HepG2 (cell line): ENCODE results near the gene CLIC1. TPM values are rescaled to one million over a fixed set of nuclear protein-coding genes. Genes with fewer than 3 reads are reported as not detected.

Experiments used
- ADNP ChIP-seq: sonication (generic); formaldehyde crosslinking; IDR thresholded peaks from 2 replicates; pipeline ENCODE4 v1.4.0; 2020; ENCODE audit warnings: missing genetic modification reagents
- ASH2L ChIP-seq: fragments of 300-600, 200-600 bp; sonication (generic); IDR thresholded peaks from 2 replicates; pipeline ENCODE4 v1.7.0; 2017; ENCODE audit warnings: low read depth, mild to moderate bottlenecking, moderate library complexity, mixed read lengths, low read length; ENCODE audit not compliant: insufficient read length
- HNF4G ChIP-seq, 2 experiments: sonication (generic) in 1 of 2; formaldehyde crosslinking in 1 of 2; IDR thresholded peaks; 2 replicates each; pipeline versions ENCODE4 v1.4.0 to v1.6.1; 2011 to 2020; ENCODE audit warnings: borderline replicate concordance in 2 of 2, low read depth in 2 of 2, mild to moderate bottlenecking in 2 of 2, low read length in 1 of 2, missing genetic modification reagents in 1 of 2, moderate library complexity in 1 of 2
- NCOR1 ChIP-seq: fragments of 200-600 bp; sonication (generic); IDR thresholded peaks from 2 replicates; pipeline ENCODE4 v1.7.0; 2017; ENCODE audit warnings: antibody characterized with exemption, low read length, borderline replicate concordance
- PHB2 ChIP-seq: fragments of 450-650 bp; IDR thresholded peaks from 2 replicates; pipeline ENCODE4 v1.6.1; 2018; ENCODE audit not compliant: partially characterized antibody
- PHF8 ChIP-seq: sonication (generic); formaldehyde crosslinking; IDR thresholded peaks from 2 replicates; pipeline ENCODE4 v1.5.0; 2020; ENCODE audit warnings: missing genetic modification reagents
- ZNF333 ChIP-seq: sonication (generic); formaldehyde crosslinking; IDR thresholded peaks from 2 replicates; pipeline ENCODE4 v1.4.0; 2020; ENCODE audit warnings: mild to moderate bottlenecking, missing genetic modification reagents, borderline replicate concordance
- ZNF501 ChIP-seq: sonication (generic); formaldehyde crosslinking; IDR thresholded peaks from 2 replicates; pipeline ENCODE4 v1.5.1; 2020; ENCODE audit warnings: mild to moderate bottlenecking, moderate library complexity, missing genetic modification reagents
- ZNF510 ChIP-seq: sonication (generic); formaldehyde crosslinking; IDR thresholded peaks from 2 replicates; pipeline ENCODE4 v1.4.0; 2020; ENCODE audit warnings: low read depth, mild to moderate bottlenecking, missing genetic modification reagents
- ZNF615 ChIP-seq: sonication (generic); formaldehyde crosslinking; IDR thresholded peaks from 2 replicates; pipeline ENCODE4 v1.5.0; 2020; ENCODE audit warnings: mild to moderate bottlenecking, missing genetic modification reagents, borderline replicate concordance
- ZNF766 ChIP-seq: sonication (generic); formaldehyde crosslinking; IDR thresholded peaks from 2 replicates; pipeline ENCODE4 v1.5.0; 2020; ENCODE audit warnings: missing genetic modification reagents, borderline replicate concordance
- ZNF772 ChIP-seq: sonication (generic); formaldehyde crosslinking; IDR thresholded peaks from 2 replicates; pipeline ENCODE4 v1.5.0; 2020; ENCODE audit warnings: mild to moderate bottlenecking, missing genetic modification reagents
- ZNF850 ChIP-seq: sonication (generic); formaldehyde crosslinking; conservative IDR thresholded peaks from 2 replicates; pipeline ENCODE4 v1.9.0; 2021; ENCODE audit warnings: mild to moderate bottlenecking, missing genetic modification reagents
- ZSCAN31 ChIP-seq: sonication (generic); formaldehyde crosslinking; IDR thresholded peaks from 2 replicates; pipeline ENCODE4 v1.5.0; 2020; ENCODE audit warnings: low read depth, mild to moderate bottlenecking, missing genetic modification reagents
- polyA plus RNA-seq, 8 experiments: library from polyadenylated mRNA; depleted of rRNA in 3 of 8; stranded (reverse) in 7 of 8; unstranded in 1 of 8; fragments of >200 nt; fragmentation: Illumina TruSeq in 4 of 8; extraction: Trizol in 4 of 8; gene quantifications; 2 replicates each; pipeline versions ENCODE4 v1.2.1 to v1.2.3, GENCODE V29; 2011 to 2016; ENCODE audit warnings: low read depth in 4 of 8, missing spikeins in 1 of 8, mixed read lengths in 1 of 8; ENCODE audit not compliant: insufficient read depth in 1 of 8
- total RNA-seq, 5 experiments: library from RNA; depleted of rRNA; stranded (reverse); fragments of >200 nt; fragmentation: Illumina TruSeq; extraction: Trizol; gene quantifications; 2 replicates each; pipeline ENCODE4 v1.2.3, GENCODE V29; 2016; ENCODE audit warnings: low read depth in 1 of 5
- TF ChIP-seq, protein P1 (sequence below): IDR thresholded peaks from 2 replicates; pipeline ENCODE4 v1.6.1; 2016; ENCODE audit warnings: low read depth, missing genetic modification reagents, missing compliant biosample characterization
- TF ChIP-seq, protein P2 (sequence below): sonication (generic); formaldehyde crosslinking; IDR thresholded peaks from 2 replicates; pipeline ENCODE4 v1.4.0; 2020; ENCODE audit warnings: mild to moderate bottlenecking, missing genetic modification reagents, borderline replicate concordance
- TF ChIP-seq, protein P3 (sequence below): sonication (generic); formaldehyde crosslinking; IDR thresholded peaks from 2 replicates; pipeline ENCODE4 v1.5.0; 2020; ENCODE audit warnings: mild to moderate bottlenecking, missing genetic modification reagents, borderline replicate concordance
- TF ChIP-seq, protein P4 (sequence below): sonication (generic); formaldehyde crosslinking; conservative IDR thresholded peaks from 2 replicates; pipeline ENCODE4 v1.8.1; 2023; ENCODE audit warnings: missing genetic modification reagents

The CLIC1 gene
- total and polyA plus RNA-seq, 2 of the 13 experiments (the other 11 are each of a cell fraction or from before 2014, with no cell fraction given) = 602 to 891 TPM

DNA sequence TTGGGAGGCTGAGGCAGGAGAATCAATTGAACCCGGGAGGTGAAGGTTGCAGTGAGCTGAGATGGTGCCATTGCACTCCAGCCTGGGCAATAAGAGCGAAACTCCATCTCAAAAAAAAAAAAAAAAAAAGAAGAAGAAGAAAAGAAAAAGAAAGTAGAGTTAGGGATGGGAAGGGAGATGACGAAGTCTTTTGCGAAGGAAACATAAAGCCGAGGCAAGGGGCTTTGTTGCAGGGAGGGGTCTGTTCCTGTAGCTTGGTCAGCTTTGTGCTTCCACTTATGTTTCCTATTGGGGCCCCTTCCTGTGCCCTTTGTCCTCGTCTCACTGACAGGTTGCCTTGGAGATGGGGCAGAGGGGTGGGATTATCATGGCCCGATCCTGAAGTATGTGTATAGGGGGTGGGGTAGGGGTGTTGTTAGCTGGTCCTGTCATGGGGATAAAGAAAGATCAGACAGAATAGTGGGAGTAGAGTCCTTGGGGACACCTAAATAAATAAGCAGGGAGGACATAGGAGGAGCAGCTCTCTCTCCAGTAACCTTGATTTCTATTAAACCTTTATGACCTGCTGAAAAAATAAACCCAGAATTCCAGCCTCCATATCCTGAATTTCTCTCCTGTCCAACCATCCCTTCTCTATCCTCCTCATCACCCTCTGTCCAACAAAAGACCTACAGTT, 1.1 kb upstream of the CLIC1 start (continued):
- TF ChIP-seq, protein P1, sequence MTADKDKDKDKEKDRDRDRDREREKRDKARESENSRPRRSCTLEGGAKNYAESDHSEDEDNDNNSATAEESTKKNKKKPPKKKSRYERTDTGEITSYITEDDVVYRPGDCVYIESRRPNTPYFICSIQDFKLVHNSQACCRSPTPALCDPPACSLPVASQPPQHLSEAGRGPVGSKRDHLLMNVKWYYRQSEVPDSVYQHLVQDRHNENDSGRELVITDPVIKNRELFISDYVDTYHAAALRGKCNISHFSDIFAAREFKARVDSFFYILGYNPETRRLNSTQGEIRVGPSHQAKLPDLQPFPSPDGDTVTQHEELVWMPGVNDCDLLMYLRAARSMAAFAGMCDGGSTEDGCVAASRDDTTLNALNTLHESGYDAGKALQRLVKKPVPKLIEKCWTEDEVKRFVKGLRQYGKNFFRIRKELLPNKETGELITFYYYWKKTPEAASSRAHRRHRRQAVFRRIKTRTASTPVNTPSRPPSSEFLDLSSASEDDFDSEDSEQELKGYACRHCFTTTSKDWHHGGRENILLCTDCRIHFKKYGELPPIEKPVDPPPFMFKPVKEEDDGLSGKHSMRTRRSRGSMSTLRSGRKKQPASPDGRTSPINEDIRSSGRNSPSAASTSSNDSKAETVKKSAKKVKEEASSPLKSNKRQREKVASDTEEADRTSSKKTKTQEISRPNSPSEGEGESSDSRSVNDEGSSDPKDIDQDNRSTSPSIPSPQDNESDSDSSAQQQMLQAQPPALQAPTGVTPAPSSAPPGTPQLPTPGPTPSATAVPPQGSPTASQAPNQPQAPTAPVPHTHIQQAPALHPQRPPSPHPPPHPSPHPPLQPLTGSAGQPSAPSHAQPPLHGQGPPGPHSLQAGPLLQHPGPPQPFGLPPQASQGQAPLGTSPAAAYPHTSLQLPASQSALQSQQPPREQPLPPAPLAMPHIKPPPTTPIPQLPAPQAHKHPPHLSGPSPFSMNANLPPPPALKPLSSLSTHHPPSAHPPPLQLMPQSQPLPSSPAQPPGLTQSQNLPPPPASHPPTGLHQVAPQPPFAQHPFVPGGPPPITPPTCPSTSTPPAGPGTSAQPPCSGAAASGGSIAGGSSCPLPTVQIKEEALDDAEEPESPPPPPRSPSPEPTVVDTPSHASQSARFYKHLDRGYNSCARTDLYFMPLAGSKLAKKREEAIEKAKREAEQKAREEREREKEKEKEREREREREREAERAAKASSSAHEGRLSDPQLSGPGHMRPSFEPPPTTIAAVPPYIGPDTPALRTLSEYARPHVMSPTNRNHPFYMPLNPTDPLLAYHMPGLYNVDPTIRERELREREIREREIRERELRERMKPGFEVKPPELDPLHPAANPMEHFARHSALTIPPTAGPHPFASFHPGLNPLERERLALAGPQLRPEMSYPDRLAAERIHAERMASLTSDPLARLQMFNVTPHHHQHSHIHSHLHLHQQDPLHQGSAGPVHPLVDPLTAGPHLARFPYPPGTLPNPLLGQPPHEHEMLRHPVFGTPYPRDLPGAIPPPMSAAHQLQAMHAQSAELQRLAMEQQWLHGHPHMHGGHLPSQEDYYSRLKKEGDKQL (CRISPR knock-in tag) = peak; percentile 77
- no peak for TF ChIP-seq ADNP
- peak; percentile 94 for TF ChIP-seq ASH2L
- TF ChIP-seq PHF8 (CRISPR knock-in tag) = no peak
- TF ChIP-seq ZSCAN31 (CRISPR knock-in tag) = 0 out of 2 replicates have a peak, but pooled peaks have one; percentile 7
- TF ChIP-seq ZNF501 (CRISPR knock-in tag) = no peak
- no peak for TF ChIP-seq ZNF510 (CRISPR knock-in tag)
- TF ChIP-seq, protein P2, sequence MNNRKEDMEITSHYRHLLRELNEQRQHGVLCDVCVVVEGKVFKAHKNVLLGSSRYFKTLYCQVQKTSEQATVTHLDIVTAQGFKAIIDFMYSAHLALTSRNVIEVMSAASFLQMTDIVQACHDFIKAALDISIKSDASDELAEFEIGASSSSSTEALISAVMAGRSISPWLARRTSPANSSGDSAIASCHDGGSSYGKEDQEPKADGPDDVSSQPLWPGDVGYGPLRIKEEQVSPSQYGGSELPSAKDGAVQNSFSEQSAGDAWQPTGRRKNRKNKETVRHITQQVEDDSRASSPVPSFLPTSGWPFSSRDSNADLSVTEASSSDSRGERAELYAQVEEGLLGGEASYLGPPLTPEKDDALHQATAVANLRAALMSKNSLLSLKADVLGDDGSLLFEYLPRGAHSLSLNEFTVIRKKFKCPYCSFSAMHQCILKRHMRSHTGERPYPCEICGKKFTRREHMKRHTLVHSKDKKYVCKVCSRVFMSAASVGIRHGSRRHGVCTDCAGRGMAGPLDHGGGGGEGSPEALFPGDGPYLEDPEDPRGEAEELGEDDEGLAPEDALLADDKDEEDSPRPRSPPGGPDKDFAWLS = no peak
- TF ChIP-seq, protein P3, sequence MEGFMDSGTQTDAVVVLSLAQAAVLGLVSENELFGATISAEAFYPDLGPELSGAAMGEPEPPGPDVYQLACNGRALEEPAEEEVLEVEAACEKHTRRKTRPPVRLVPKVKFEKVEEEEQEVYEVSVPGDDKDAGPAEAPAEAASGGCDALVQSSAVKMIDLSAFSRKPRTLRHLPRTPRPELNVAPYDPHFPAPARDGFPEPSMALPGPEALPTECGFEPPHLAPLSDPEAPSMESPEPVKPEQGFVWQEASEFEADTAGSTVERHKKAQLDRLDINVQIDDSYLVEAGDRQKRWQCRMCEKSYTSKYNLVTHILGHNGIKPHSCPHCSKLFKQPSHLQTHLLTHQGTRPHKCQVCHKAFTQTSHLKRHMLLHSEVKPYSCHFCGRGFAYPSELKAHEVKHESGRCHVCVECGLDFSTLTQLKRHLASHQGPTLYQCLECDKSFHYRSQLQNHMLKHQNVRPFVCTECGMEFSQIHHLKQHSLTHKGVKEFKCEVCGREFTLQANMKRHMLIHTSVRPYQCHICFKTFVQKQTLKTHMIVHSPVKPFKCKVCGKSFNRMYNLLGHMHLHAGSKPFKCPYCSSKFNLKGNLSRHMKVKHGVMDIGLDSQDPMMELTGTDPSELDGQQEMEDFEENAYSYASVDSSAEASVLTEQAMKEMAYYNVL (CRISPR knock-in tag) = no peak
- TF ChIP-seq HNF4G (IDR thresholded peaks at IDR 0.05; ENCODE audit: borderline replicate concordance, low read depth, low read length) = peak; percentile 99
- peak; percentile 91 for TF ChIP-seq HNF4G (CRISPR knock-in tag; IDR thresholded peaks at IDR 0.05; ENCODE audit: borderline replicate concordance, low read depth)
- TF ChIP-seq PHB2 = no peak
- no peak for TF ChIP-seq ZNF333 (CRISPR knock-in tag)
- no peak; the same call in 1 of the 2 replicates for TF ChIP-seq ZNF772 (CRISPR knock-in tag)
- TF ChIP-seq, protein P4, sequence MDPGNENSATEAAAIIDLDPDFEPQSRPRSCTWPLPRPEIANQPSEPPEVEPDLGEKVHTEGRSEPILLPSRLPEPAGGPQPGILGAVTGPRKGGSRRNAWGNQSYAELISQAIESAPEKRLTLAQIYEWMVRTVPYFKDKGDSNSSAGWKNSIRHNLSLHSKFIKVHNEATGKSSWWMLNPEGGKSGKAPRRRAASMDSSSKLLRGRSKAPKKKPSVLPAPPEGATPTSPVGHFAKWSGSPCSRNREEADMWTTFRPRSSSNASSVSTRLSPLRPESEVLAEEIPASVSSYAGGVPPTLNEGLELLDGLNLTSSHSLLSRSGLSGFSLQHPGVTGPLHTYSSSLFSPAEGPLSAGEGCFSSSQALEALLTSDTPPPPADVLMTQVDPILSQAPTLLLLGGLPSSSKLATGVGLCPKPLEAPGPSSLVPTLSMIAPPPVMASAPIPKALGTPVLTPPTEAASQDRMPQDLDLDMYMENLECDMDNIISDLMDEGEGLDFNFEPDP (CRISPR knock-in tag) = no peak
- TF ChIP-seq ZNF850 (CRISPR knock-in tag) = 0 out of 2 replicates have a peak, but pooled peaks have one; percentile 28
- TF ChIP-seq ZNF615 = no peak
- no peak for TF ChIP-seq ZNF766
- TF ChIP-seq NCOR1 = peak; percentile 88
